Ishikawa (cell line): ENCODE results near the gene DENND1C.

Experiments used
- CEBPB ChIP-seq: IDR thresholded peaks from 2 replicates; pipeline ENCODE4 v1.6.1; 2012
- CREB1 ChIP-seq: IDR thresholded peaks from 2 replicates; pipeline ENCODE4 v1.6.1; 2012; ENCODE audit warnings: low read depth
- EGR1 ChIP-seq: IDR thresholded peaks from 2 replicates; pipeline ENCODE4 v1.6.1; 2012
- EP300 ChIP-seq: IDR thresholded peaks from 2 replicates; pipeline ENCODE4 v1.6.1; 2012; ENCODE audit warnings: borderline replicate concordance
- FOXM1 ChIP-seq: IDR thresholded peaks from 2 replicates; pipeline ENCODE4 v1.6.1; 2012; ENCODE audit warnings: low read depth, borderline replicate concordance
- MAX ChIP-seq: IDR thresholded peaks from 2 replicates; pipeline ENCODE4 v1.6.1; 2012
- NFIC ChIP-seq: IDR thresholded peaks from 2 replicates; pipeline ENCODE4 v1.6.1; 2012
- RAD21 ChIP-seq: IDR thresholded peaks from 2 replicates; pipeline ENCODE4 v1.6.1; 2012; ENCODE audit warnings: low read depth
- REST ChIP-seq: IDR thresholded peaks from 2 replicates; pipeline ENCODE4 v1.6.1; 2012; ENCODE audit warnings: low read depth, mild to moderate bottlenecking
- TAF1 ChIP-seq: IDR thresholded peaks from 2 replicates; pipeline ENCODE4 v1.6.1; 2012; ENCODE audit warnings: low read depth, mild to moderate bottlenecking
- TCF12 ChIP-seq: IDR thresholded peaks from 2 replicates; pipeline ENCODE4 v1.6.1; 2012; ENCODE audit warnings: low read depth
- TEAD4 ChIP-seq: IDR thresholded peaks from 2 replicates; pipeline ENCODE4 v1.6.1; 2012
- USF1 ChIP-seq: IDR thresholded peaks from 2 replicates; pipeline ENCODE4 v1.6.1; 2012
- YY1 ChIP-seq: IDR thresholded peaks from 2 replicates; pipeline ENCODE4 v1.6.1; 2012; ENCODE audit warnings: low read depth
- ZBTB7A ChIP-seq: IDR thresholded peaks from 2 replicates; pipeline ENCODE4 v1.6.1; 2012; ENCODE audit warnings: low read depth

The DENND1C gene

GRCh38 chr19:6459262-6460098 is 22.1 kb downstream of the DENND1C start, which contains the start of gene SLC25A23:
SLC25A23 (minus strand) TSS chr19:6459792; CDS start chr19:6459628, 164 bp downstream.
- TF ChIP-seq EGR1: 0 out of 2 replicates have a peak, but pooled peaks have one; percentile 18
- TF ChIP-seq RAD21: no peak
- TF ChIP-seq TAF1: peak; percentile 31; the same call in 1 of the 2 replicates
- TF ChIP-seq CEBPB: 0 out of 2 replicates have a peak, but pooled peaks have one; percentile 22

GRCh38 chr19:6458695-6459261 is 22.8 kb downstream of the DENND1C start:
- no peak for TF ChIP-seq EP300
- TF ChIP-seq ZBTB7A: peak; percentile 64; the same call in 1 of the 2 replicates

GRCh38 chr19:6457958-6458694 is 23.5 kb downstream of the DENND1C start:
- TF ChIP-seq RAD21 (no peak), CREB1 (no peak)

GRCh38 chr19:6455924-6456323 is 25.7 kb downstream of the DENND1C start:
- TF ChIP-seq TCF12: no peak
- TF ChIP-seq TEAD4: no peak
- no peak for TF ChIP-seq RAD21
- no peak for TF ChIP-seq EP300
- no peak for TF ChIP-seq CREB1
- TF ChIP-seq MAX: no peak
- no peak for TF ChIP-seq YY1
- TF ChIP-seq REST: no peak
- no peak for TF ChIP-seq USF1
- TF ChIP-seq CEBPB: no peak
- TF ChIP-seq ZBTB7A: no peak
- no peak for TF ChIP-seq EGR1
- TF ChIP-seq NFIC: no peak
- TF ChIP-seq FOXM1: no peak
- TF ChIP-seq TAF1: no peak

GRCh38 chr19:6453951-6454565 is 27.5 kb downstream of the DENND1C start:
- TF ChIP-seq CREB1 (no peak), MAX (no peak), USF1 (no peak), EP300 (no peak), CEBPB (no peak), ZBTB7A (no peak), RAD21 (no peak), REST (no peak), EGR1 (no peak), NFIC (no peak), TAF1 (no peak), FOXM1 (no peak), TEAD4 (no peak), TCF12 (no peak), YY1 (no peak)
